DND-41 (cell line): ENCODE results near the gene F2RL1.

ENCODE experiments used
- CTCF ChIP-seq: IDR thresholded peaks from 2 replicates; pipeline ENCODE4 v1.5.1; 2012; ENCODE audit warnings: borderline replicate concordance, low read length, moderate library complexity, mild to moderate bottlenecking; ENCODE audit not compliant: poor library complexity, severe bottlenecking; ENCODE audit errors: extremely low read depth
- EZH2 ChIP-seq: IDR thresholded peaks from 3 replicates; pipeline ENCODE4 v1.6.1; 2012; ENCODE audit warnings: borderline replicate concordance, low read depth, mild to moderate bottlenecking, moderate library complexity, low read length, inconsistent platforms; ENCODE audit not compliant: severe bottlenecking

GRCh38 chr5:76831110-76831452, 12.3 kb downstream of the F2RL1 start:
- no peak for TF ChIP-seq CTCF
- no peak for TF ChIP-seq EZH2
